Measurements from ENCODE around the gene MED27. TPM values are rescaled to one million over a fixed set of nuclear protein-coding genes. Genes with fewer than 3 reads are reported as not detected.

The MED27 gene
- total RNA-seq, 2 experiments from 2014 or later = 24.7 to 25.3 TPM

- CTCF ChIA-PET = no interaction called here
- DNase-seq = no peak
- Mint-ChIP-seq H3K27ac (no peak overlapping the region), H3K36me3 (ENCODE audit: low read depth) (no peaks in the 10 kb centered on the region), H3K27me3 (ENCODE audit: low read depth) (no peaks in the 10 kb centered on the region), H3K4me1 (ENCODE audit: low read depth) (peaks cover 13% of the 10 kb centered on the region), H3K9me3 (ENCODE audit: insufficient read depth) (no peaks in the 10 kb centered on the region), H3K4me3 (no peak overlapping the region)
- ATAC-seq = no peak
- POLR2A ChIA-PET = no interaction called here
Observed at GRCh38 chr9:132036521-132036920, 43.1 kb downstream of the MED27 start.

GRCh38 chr9:132035679-132036078 is 44.0 kb downstream of the MED27 start:
- H3K27ac Mint-ChIP-seq = no peak overlapping the region
- ATAC-seq = no peak
- no peak for DNase-seq
- H3K4me1 Mint-ChIP-seq (ENCODE audit: low read depth) = peaks cover 19% of the 10 kb centered on the region
- ChIA-PET POLR2A (no interaction called here), CTCF (no interaction called here)
- no peaks in the 10 kb centered on the region for H3K36me3 Mint-ChIP-seq (ENCODE audit: low read depth)
- H3K27me3 Mint-ChIP-seq (ENCODE audit: low read depth) = no peaks in the 10 kb centered on the region
- H3K4me3 Mint-ChIP-seq = no peak overlapping the region
- H3K9me3 Mint-ChIP-seq (ENCODE audit: insufficient read depth) = no peaks in the 10 kb centered on the region

- DNase-seq = no peak
- Mint-ChIP-seq H3K4me1 (ENCODE audit: low read depth) (peaks cover 21% of the 10 kb centered on the region), H3K36me3 (ENCODE audit: low read depth) (no peaks in the 10 kb centered on the region), H3K27ac (no peak overlapping the region), H3K4me3 (no peak overlapping the region), H3K27me3 (ENCODE audit: low read depth) (no peaks in the 10 kb centered on the region), H3K9me3 (ENCODE audit: insufficient read depth) (no peaks in the 10 kb centered on the region)
- CTCF ChIA-PET = interaction anchor here (1.1 kb wide), 1 partner anchor 203 kb away, joined by 3 read pairs; no protein-coding TSS in a partner anchor
- no peak for ATAC-seq
- POLR2A ChIA-PET = no interaction called here
Observed at GRCh38 chr9:132032238-132032950, 47.3 kb downstream of the MED27 start.

- DNase-seq (no peak), ATAC-seq (no peak)
- ChIA-PET POLR2A (no interaction called here), CTCF (interaction anchor here (1.1 kb wide), 1 partner anchor 204 kb away, joined by 3 read pairs; no protein-coding TSS in a partner anchor)
- H3K9me3 Mint-ChIP-seq (ENCODE audit: insufficient read depth) = no peaks in the 10 kb centered on the region
- H3K4me1 Mint-ChIP-seq (ENCODE audit: low read depth) = peaks cover 21% of the 10 kb centered on the region
- no peak overlapping the region for H3K4me3 Mint-ChIP-seq
- H3K27me3 Mint-ChIP-seq (ENCODE audit: low read depth) = no peaks in the 10 kb centered on the region
- H3K27ac Mint-ChIP-seq = no peak overlapping the region
- H3K36me3 Mint-ChIP-seq (ENCODE audit: low read depth) = no peaks in the 10 kb centered on the region
Observed at GRCh38 chr9:132031467-132032237, 48.0 kb downstream of the MED27 start.

GRCh38 chr9:132030626-132031325 is 48.9 kb downstream of the MED27 start:
- POLR2A ChIA-PET = no interaction called here
- H3K36me3 Mint-ChIP-seq (ENCODE audit: low read depth) = peaks cover 2% of the 10 kb centered on the region
- H3K9me3 Mint-ChIP-seq (ENCODE audit: insufficient read depth) = no peaks in the 10 kb centered on the region
- no peak overlapping the region for H3K27ac Mint-ChIP-seq
- CTCF ChIA-PET = no interaction called here
- H3K4me3 Mint-ChIP-seq = no peak overlapping the region
- peaks cover 21% of the 10 kb centered on the region for H3K4me1 Mint-ChIP-seq (ENCODE audit: low read depth)
- DNase-seq = no peak
- no peak for ATAC-seq
- no peaks in the 10 kb centered on the region for H3K27me3 Mint-ChIP-seq (ENCODE audit: low read depth)

- Mint-ChIP-seq H3K27ac (no peak overlapping the region), H3K4me1 (ENCODE audit: low read depth) (peaks cover 20% of the 10 kb centered on the region), H3K9me3 (ENCODE audit: insufficient read depth) (no peaks in the 10 kb centered on the region), H3K4me3 (no peak overlapping the region), H3K27me3 (ENCODE audit: low read depth) (no peaks in the 10 kb centered on the region), H3K36me3 (ENCODE audit: low read depth) (peaks cover 2% of the 10 kb centered on the region)
- no peak for DNase-seq
- ATAC-seq = no peak
- ChIA-PET POLR2A (no interaction called here), CTCF (no interaction called here)
Observed at GRCh38 chr9:132027752-132028663, 51.7 kb downstream of the MED27 start.

- no peak for DNase-seq
- H3K4me1 Mint-ChIP-seq (ENCODE audit: low read depth) = peaks cover 10% of the 10 kb centered on the region
- no peaks in the 10 kb centered on the region for H3K27me3 Mint-ChIP-seq (ENCODE audit: low read depth)
- ATAC-seq = no peak
- no peak overlapping the region for H3K4me3 Mint-ChIP-seq
- peaks cover 2% of the 10 kb centered on the region for H3K36me3 Mint-ChIP-seq (ENCODE audit: low read depth)
- H3K9me3 Mint-ChIP-seq (ENCODE audit: insufficient read depth) = no peaks in the 10 kb centered on the region
- POLR2A ChIA-PET = no interaction called here
- no peak overlapping the region for H3K27ac Mint-ChIP-seq
- CTCF ChIA-PET = no interaction called here
Observed at GRCh38 chr9:132026932-132027585, 52.6 kb downstream of the MED27 start.

GRCh38 chr9:132025766-132026165 is 53.9 kb downstream of the MED27 start:
- DNase-seq = no peak
- Mint-ChIP-seq H3K4me3 (no peak overlapping the region), H3K9me3 (ENCODE audit: insufficient read depth) (no peaks in the 10 kb centered on the region), H3K36me3 (ENCODE audit: low read depth) (peaks cover 2% of the 10 kb centered on the region), H3K27ac (no peak overlapping the region), H3K27me3 (ENCODE audit: low read depth) (no peaks in the 10 kb centered on the region), H3K4me1 (ENCODE audit: low read depth) (peaks cover 3% of the 10 kb centered on the region)
- ChIA-PET POLR2A (no interaction called here), CTCF (interaction anchor here (1.2 kb wide), 1 partner anchor 13 kb away, joined by 3 read pairs; no protein-coding TSS in a partner anchor)
- no peak for ATAC-seq

- H3K36me3 Mint-ChIP-seq (ENCODE audit: low read depth) = peaks cover 2% of the 10 kb centered on the region
- ATAC-seq = no peak
Observed at GRCh38 chr9:132024589-132024988, 55.1 kb downstream of the MED27 start.

GRCh38 chr9:132023419-132024180 is 56.1 kb downstream of the MED27 start:
- peaks cover 2% of the 10 kb centered on the region for H3K36me3 Mint-ChIP-seq (ENCODE audit: low read depth)
- H3K4me1 Mint-ChIP-seq (ENCODE audit: low read depth) = no peaks in the 10 kb centered on the region
- no peak for ATAC-seq
- H3K9me3 Mint-ChIP-seq (ENCODE audit: insufficient read depth) = no peaks in the 10 kb centered on the region
- no peak for DNase-seq
- H3K27ac Mint-ChIP-seq = no peak overlapping the region
- no peak overlapping the region for H3K4me3 Mint-ChIP-seq
- H3K27me3 Mint-ChIP-seq (ENCODE audit: low read depth) = no peaks in the 10 kb centered on the region
- CTCF ChIA-PET = no interaction called here
- POLR2A ChIA-PET = no interaction called here

More at GRCh38 chr9:132024589-132024988, 55.1 kb downstream of the MED27 start:
- no peak for DNase-seq
- Mint-ChIP-seq H3K9me3 (ENCODE audit: insufficient read depth) (no peaks in the 10 kb centered on the region), H3K27ac (no peak overlapping the region), H3K4me1 (ENCODE audit: low read depth) (no peaks in the 10 kb centered on the region), H3K27me3 (ENCODE audit: low read depth) (no peaks in the 10 kb centered on the region), H3K4me3 (no peak overlapping the region)
- ChIA-PET POLR2A (no interaction called here), CTCF (interaction anchor here (1.2 kb wide), 1 partner anchor 12 kb away, joined by 3 read pairs; no protein-coding TSS in a partner anchor)
